Hippocampal formation (tissue), 2 donors: ENCODE data around the gene ADAMTSL3.
A peak's percentile ranks its signal among the peaks of the same experiment; 100 is the strongest.

Experiments used
- DNase-seq, 2 donors: peaks; one replicate each; lab custom pipeline; 2025; lab: John Stamatoyannopoulos, UW

Gene ADAMTSL3

DNA sequence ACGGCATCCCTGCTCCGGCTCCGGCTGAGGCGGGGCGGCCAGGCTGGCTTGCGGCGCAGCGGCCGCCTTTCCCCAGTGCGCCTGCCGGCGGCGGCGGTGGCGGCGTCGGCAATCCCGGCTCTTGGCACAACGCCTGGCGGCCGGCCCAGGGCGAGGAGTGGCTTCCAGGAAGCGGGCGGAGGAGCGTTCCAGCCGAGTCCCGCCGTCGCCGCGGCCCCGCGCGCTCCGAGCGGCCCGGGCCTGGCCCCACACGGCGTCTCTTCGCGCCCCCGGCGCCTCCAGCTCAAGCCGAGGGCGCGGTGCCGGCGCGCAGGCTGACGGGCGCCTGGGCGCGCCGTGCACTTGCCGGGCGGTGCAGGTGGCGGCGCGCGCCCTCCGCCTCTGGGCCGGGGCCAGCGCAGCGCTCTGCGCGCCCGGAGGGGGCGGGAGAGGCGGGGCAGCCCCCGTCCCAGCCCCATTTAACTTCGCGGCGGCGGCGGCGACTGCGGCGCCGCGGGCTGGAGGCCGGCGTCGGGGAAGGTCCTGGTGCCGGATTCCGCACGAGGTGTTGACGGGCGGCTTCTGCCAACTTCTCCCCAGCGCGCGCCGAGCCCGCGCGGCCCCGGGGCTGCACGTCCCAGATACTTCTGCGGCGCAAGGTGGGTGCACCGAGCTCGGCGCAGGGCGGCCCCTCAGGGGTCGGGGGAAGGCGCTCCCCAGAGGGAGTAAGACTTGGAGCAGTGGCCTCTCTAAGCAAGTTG lies at the start of gene ADAMTSL3:
ADAMTSL3 (plus strand) TSS at position 485 of the 740 bp plus-strand sequence. CDS start 1,639 bp downstream, outside the sequence.
- peak; percentile 29 to 65 for DNase-seq

GRCh38 chr15:83604549-83604948 lies 49.4 kb upstream of the ADAMTSL3 start:
- no peak for DNase-seq

GRCh38 chr15:83605111-83605945 lies 48.6 kb upstream of the ADAMTSL3 start:
- no peak for DNase-seq

DNA sequence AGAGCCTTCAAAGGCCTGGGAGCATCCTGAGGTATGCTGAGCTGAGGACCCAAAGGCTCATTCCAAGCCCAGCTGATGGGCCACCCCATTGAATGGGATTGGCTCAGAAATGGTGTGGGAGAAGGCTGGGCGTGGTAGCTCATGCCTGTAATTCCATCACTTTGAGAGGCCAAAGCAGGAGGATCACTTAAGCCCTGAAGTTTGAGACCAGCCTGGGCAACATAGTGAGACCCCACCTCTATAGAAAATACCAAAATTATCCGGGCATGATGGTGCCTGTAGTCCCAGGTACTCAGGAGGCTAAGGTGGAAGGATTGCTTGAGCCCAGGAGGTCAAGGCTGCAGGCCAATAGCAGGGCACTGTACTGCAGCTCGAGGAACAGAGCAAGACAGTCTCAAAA lies 43.8 kb upstream of the ADAMTSL3 start:
- DNase-seq, result no peak

- DNase-seq, result no peak
Measured at GRCh38 chr15:83610901-83611685, 42.8 kb upstream of the ADAMTSL3 start.

GRCh38 chr15:83612226-83612625 lies 41.7 kb upstream of the ADAMTSL3 start:
- no peak for DNase-seq

GRCh38 chr15:83612898-83613635 lies 40.9 kb upstream of the ADAMTSL3 start:
- DNase-seq, result no peak

- DNase-seq, result no peak
Measured at GRCh38 chr15:83613714-83614113, 40.2 kb upstream of the ADAMTSL3 start.

DNA sequence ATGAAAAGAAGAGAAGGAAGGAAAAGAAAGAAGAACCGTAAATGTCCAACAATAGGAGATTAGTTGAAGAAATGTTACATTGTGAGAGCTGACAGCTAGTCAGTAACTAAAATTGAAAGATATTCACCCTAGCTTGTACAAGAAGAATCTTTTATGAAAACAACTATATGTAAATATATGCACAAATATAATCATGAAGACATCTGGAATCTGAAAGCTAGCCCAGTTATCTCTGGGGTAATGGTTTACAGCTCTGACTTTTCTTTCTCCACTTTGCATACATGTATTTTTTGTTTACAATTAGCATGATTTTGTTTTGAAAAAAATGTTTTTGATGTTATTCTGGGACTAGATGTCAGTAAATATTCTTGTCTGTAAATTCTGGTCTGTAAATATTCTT lies 37.1 kb upstream of the ADAMTSL3 start:
- no peak for DNase-seq

DNA sequence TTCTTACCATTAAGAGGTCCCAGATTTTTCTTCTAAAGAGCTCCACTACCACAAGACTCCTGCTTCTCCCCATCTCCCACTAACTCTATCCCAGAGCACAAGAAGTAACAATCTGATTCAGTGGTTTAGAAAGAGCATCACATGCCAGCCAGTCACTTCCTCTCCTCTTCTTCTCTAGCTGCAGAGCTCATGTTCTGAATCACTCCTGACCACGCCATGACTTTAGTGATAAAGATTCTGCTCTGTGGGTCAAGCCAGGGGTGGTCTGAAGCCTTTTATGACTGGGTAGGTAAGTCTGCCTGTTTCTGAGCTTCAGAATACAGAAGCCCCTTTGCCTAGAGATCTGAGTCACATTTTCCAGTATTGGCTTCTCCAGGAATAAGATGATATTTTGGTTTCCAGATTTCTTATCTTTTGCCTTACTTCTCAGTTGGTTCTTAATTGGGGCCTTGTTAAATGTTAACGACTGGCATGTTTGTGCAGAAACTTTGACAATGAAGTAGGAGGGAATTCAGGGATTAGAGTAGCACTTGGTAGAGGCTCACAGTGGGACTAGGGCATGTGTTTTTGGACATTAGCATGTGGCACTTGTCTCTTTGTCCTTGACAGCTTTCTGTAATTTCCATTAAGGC lies 27.6 kb upstream of the ADAMTSL3 start:
- DNase-seq, result no peak

DNA sequence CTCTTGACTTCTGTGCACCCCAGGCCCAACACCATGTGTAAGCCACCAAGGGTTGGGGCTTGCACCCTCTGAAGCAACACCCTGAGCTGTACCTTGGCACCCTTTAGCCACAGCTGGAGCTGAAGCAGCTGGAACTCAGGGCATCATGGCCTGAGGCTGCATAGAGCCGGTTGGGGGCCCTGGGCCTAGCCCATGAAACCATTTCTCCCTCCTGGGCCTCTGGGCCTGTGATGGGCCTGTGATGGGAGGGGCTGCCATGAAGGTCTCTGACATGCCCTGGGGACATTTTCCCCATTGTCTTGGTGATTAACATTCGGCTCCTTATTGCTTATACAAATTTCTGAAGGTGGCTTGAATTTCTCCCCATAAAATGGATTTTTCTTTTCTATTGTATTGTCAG lies 22.4 kb upstream of the ADAMTSL3 start:
- no peak for DNase-seq

GRCh38 chr15:83643201-83643600 lies 10.7 kb upstream of the ADAMTSL3 start:
- no peak for DNase-seq

GRCh38 chr15:83644439-83644838 lies 9.5 kb upstream of the ADAMTSL3 start:
- DNase-seq, result no peak

DNA sequence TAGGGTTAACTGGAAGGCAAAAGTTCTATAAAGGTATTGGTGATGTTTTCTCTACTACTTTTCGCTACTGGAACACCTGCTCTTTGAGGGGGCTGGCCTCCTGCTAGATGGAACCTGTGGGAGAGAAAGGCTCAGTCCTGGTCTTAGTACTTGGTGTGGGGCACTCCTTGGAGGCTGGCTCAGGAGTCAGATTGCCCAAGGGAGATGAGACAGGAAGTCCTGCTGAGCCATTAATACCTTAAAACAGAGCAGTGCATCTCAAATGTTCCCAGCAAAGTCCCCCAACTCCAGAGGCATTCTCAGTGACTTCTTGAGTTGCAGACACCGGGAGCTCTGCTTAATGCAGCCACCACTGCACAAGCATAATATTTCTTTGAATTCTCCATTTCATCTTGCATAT lies 3.1 kb upstream of the ADAMTSL3 start:
- DNase-seq, result no peak

GRCh38 chr15:83651541-83651940 lies 2.4 kb upstream of the ADAMTSL3 start:
- no peak for DNase-seq

GRCh38 chr15:83652626-83653204 lies 1.2 kb upstream of the ADAMTSL3 start:
- DNase-seq, result no peak

- no peak for DNase-seq
Measured at GRCh38 chr15:83653288-83653638, 660 bp upstream of the ADAMTSL3 start.

GRCh38 chr15:83654379-83655236 lies 685 bp downstream of the ADAMTSL3 start:
- DNase-seq, result no peak

DNA sequence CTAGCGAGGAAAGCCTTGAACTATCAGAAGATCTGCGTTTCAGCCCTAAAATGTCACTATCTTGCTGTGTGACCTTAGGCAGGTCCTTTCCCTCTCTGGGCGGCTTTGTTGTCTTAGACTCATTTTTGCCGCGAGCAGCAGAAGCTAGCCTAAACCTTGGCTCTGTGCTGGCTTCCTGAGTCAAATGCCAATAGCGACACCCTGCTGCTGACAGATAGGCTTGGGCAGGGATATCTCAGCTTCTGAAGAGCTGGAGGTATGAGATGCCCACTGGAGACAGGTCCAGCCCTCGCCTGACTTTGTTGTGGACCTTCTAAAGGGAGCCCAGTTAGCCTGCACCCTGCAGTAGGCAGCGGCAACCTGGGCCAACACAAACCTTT lies 1.3 kb downstream of the ADAMTSL3 start:
- no peak for DNase-seq

DNA sequence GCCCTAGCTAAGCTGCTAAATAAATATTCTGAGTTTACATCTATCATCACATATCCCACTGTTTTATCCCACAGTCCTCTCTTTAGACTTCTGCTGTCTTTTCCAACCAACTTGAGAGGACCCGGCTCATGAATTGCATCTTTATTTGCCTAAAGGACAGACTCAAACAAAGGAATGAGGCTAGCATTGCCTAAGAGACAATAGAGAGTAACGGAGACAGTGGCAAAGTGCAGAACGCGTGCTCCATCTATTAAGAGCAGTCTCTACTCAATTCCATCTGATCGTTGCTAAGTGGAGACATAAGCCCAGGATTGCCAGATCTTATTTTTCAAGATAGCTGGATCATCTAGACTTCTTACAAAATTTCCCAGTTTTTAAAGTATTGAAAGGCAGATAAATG lies 2.3 kb downstream of the ADAMTSL3 start:
- DNase-seq, result no peak
